Measurements from ENCODE around the gene TRIM58.

The TRIM58 gene

DNA sequence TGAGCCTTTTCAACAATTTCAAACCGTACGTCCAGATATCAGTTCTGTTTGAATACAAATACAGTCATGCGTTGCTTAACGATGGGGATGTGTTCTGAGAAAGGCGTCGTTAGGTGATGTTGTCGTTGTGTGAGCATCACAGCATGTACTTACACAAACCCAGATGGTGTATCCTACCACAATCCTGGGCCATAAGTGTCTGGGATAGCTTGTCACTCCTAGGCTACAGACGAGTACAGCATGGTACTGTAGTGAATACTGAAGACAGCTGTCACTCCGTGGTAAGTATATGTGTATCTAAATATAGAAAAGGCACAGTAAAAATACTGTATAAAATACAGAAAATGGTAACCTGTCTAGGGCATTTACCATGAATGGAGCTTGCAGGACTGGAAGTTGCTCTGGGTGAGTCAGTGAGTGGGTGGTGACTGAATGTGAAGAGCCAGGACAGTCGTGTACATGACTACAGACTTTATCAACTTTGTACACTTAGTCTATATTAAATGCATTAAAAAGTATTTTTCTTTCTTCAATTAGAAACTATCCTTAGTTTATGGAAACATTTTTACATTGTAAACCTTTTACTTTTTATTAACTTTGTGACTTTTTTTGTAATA, 27.9 kb downstream of the TRIM58 start:
- no peak for DNase-seq (ENCODE audit: low read depth)

DNA sequence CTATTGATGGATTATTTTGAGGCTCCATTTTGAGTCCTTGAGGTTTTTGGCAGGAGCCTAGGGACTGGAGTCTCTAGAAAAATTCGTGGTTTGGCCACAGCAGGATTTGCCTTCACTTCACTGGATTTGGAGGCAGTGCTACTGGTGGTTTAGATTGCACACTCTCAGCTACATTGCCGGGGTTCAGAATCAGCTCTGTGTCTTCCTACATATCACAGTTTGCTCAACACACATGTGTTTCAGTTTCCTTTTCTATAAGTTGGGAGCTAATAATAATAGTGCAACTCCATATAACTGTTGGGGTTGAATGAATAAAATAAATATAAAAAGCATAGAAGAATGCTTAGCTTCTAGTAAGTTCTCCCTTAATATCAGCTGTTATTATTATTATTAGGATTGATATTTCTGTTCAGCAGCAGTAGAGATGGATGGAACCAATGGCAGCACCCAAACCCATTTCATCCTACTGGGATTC, 38.2 kb downstream of the TRIM58 start, which contains the start of gene OR2W3:
TSS of gene OR2W3 (plus strand) at position 425 of the 475 bp plus-strand sequence. CDS start at position 425, 0 bp downstream.
- no peak for DNase-seq (ENCODE audit: low read depth)

- DNase-seq (ENCODE audit: low read depth): no peak
These were observed 39.0 kb downstream of the TRIM58 start for GRCh38 chr1:247895976-247896375.

DNA sequence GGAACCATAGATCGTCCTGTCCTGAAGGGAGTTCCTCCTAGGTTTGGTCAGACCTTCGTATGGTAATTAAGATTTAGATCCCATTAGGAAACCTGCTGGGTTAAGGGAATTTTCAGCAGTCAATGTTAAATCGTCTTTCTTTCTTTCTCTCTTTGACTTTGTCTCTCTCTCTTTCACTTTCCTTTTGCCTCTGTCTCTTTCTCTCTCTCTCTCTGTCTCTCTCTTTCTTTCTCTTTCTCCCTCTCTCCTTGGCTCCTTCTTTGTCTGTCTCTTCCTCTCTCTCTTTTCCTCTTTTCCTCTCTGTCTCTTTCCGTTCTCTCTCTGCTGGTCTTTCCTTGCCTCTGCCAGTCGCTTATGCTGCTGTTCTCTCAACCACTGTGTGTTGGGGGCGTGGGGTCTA, 47.1 kb downstream of the TRIM58 start:
- no peak for DNase-seq (ENCODE audit: low read depth)

DNA sequence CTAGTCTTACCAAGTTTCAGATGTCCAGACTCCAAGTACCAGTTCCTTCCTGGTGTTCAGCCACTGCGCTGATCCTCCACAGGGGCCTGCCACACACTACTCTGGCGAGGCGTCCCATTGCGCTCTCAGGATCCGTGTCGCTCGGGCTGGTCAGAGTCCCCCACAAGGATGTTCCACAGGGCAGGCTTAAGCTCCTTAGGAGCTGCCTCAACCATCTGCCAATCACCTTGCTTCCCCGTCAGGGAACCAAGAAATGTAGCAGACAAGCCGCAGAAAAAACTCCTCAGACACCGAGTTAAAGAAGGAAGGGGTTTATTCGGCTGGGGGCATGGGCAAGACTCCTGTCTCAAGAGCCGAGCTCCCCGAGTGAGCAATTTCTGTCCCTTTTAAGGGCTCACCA, 48.2 kb downstream of the TRIM58 start:
- DNase-seq (ENCODE audit: low read depth): no peak

DNA sequence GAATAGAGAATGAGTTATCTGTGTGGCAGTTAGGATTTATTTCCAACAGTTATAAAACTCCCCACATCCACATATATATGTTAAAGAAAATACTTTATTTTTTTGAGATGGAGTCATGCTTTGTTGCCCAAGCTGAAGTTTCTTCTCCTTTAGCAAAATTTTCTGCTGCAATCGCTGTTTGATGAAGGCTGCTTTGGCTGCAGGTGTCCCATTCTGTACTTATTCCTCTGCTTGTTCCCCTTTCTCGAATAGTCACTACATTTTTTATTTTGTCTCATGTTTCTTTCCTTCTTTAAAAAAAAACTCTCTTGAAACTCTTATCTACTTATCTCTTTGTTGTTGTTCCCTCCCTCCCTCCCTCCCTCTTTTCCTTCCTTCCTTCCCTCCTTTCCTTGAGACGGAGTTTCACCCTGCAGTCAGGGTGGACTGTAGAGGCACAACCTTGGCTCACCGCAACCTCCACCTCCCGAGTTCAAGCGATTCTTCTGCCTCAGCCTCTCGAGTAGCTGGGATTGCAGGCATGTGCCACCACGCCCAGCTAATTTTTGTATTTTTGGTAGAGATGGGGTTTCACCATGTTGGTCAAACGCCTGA, 49.0 kb downstream of the TRIM58 start:
- no peak for DNase-seq (ENCODE audit: low read depth)

DNA sequence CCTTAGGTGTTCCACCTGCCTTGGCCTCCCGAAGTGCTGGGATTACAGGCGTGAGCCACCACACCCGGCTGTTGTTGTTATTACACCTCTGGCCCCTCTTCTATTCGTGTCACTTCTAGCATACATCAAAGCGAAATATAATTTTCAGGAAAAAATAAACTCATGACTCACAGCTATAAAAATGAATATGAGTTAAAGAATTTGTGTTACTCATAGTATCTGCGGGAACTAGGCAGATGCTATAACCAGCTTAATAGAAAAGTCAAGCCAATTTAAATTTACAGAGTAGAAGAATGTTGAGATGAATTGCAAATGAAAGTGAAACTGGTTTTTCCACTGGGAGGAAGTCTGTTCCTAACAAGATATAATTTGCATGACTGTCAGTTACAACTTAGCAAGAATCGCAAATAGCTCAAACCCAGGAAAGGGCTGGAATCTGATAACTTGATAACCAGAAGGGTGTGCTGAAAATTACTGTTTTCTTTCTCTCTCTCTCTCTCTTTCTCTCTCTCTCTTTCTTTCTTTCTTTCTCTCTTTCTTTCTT, 49.6 kb downstream of the TRIM58 start:
- DNase-seq (ENCODE audit: low read depth): no peak

- no peak for DNase-seq (ENCODE audit: low read depth)
These were observed 51.8 kb downstream of the TRIM58 start for GRCh38 chr1:247908766-247909165.

DNA sequence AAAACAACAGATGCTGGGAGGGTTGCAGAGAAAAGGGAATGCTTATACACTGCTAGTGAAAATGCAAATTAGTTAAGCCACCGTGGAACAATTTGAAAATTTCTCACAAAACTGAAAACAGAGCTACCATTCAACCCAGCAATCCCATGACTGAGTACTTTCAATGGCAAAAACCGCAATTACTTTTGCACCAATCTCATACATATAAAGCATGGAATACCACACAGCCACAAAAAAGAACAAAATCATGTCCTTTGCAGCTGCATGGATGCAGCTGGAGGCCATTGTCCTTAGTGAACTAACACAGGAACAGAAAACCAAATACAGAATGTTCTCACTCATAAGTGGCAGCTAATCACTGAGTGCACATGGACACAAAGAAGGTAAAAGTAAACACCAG, 56.8 kb downstream of the TRIM58 start:
- no peak for DNase-seq (ENCODE audit: low read depth)

- no peak for DNase-seq (ENCODE audit: low read depth)
These were observed 58.1 kb downstream of the TRIM58 start for GRCh38 chr1:247914941-247915662.

DNA sequence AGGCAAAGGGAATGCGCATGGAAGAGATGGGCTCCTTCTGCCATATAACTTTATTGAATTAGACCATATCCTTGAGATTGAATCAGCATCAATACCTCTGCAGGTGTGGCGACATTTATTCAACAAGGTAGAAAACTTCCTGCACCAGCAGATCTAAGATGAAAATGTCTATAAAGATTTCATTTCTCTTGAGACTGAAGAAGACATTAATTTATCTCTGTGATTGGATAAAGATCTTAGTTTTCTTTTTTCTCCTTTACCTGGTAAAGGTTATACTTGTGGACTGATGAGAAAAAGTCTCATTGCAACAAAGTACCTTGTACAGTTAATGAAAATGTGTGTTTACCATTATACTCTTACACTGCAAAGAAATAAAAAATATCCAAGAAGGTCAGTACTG, 63.0 kb downstream of the TRIM58 start, which contains the start of gene OR2T8:
TSS of gene OR2T8 (plus strand) at position 301 of the 400 bp plus-strand sequence. CDS start 766 bp downstream, outside the sequence.
- no peak for DNase-seq (ENCODE audit: low read depth)

DNA sequence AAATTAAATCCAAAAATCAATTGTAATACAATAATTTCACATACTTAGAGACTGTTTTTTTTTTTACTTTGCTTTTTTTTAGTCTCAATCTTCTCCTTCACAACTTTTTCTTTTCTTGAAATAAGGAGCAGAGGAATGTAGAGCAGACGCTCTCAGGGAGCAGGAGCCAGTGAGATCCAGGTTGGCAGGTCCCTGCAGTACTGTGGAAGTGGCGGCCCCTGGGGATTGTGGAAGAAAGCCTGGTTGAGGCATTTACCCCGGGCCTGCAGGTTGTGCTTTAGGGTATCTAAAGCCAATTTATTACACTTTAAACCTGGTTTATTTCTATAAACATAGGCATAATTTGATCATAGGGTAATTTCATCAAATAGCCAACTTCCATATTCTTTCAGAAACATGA, 67.0 kb downstream of the TRIM58 start:
- DNase-seq (ENCODE audit: low read depth): no peak

- no peak for DNase-seq (ENCODE audit: low read depth)
These were observed 67.9 kb downstream of the TRIM58 start, which contains the start of gene OR2AJ1 for GRCh38 chr1:247924868-247925267. Gene OR2AJ1 (plus strand): TSS chr1:247924889. CDS start chr1:247933769, 8,880 bp downstream.

Data from activated T-cell treated with anti-CD3 and anti-CD28 coated beads for 24 hours (primary cell).